HepG2 (cell line): ENCODE data around the gene MPC1. TPM values are rescaled to one million over a fixed set of nuclear protein-coding genes. Genes with fewer than 3 reads are reported as not detected.

Experiments used
- MEF2D ChIP-seq: sonication (generic); formaldehyde crosslinking; IDR thresholded peaks from 2 replicates; pipeline ENCODE4 v1.5.1; 2020; ENCODE audit warnings: mild to moderate bottlenecking, missing genetic modification reagents
- POLR2A ChIP-seq, 2 experiments: IDR thresholded peaks; 2 replicates each; pipeline ENCODE4 v1.6.1; 2011; ENCODE audit warnings: low read depth in 2 of 2, low read length in 2 of 2, mild to moderate bottlenecking in 1 of 2, moderate library complexity in 1 of 2; ENCODE audit not compliant: insufficient read depth in 1 of 2
- ZNF549 ChIP-seq: sonication (generic); formaldehyde crosslinking; IDR thresholded peaks from 2 replicates; pipeline ENCODE4 v1.5.0; 2020; ENCODE audit warnings: missing genetic modification reagents
- ZNF556 ChIP-seq: sonication (generic); formaldehyde crosslinking; IDR thresholded peaks from 2 replicates; pipeline ENCODE4 v1.4.0; 2020; ENCODE audit warnings: mild to moderate bottlenecking, missing genetic modification reagents, borderline replicate concordance
- ZNF737 ChIP-seq: sonication (generic); formaldehyde crosslinking; IDR thresholded peaks from 2 replicates; pipeline ENCODE4 v1.5.0; 2020; ENCODE audit warnings: missing genetic modification reagents, mild to moderate bottlenecking, borderline replicate concordance
- ZNF891 ChIP-seq: sonication (generic); formaldehyde crosslinking; IDR thresholded peaks from 2 replicates; pipeline ENCODE4 v1.5.0; 2020; ENCODE audit warnings: mild to moderate bottlenecking, missing genetic modification reagents
- polyA plus RNA-seq, 8 experiments: library from polyadenylated mRNA; depleted of rRNA in 3 of 8; stranded (reverse) in 7 of 8; unstranded in 1 of 8; fragments of >200 nt; fragmentation: Illumina TruSeq in 4 of 8; extraction: Trizol in 4 of 8; gene quantifications; 2 replicates each; pipeline versions ENCODE4 v1.2.1 to v1.2.3, GENCODE V29; 2011 to 2016; ENCODE audit warnings: low read depth in 4 of 8, missing spikeins in 1 of 8, mixed read lengths in 1 of 8; ENCODE audit not compliant: insufficient read depth in 1 of 8
- total RNA-seq, 5 experiments: library from RNA; depleted of rRNA; stranded (reverse); fragments of >200 nt; fragmentation: Illumina TruSeq; extraction: Trizol; gene quantifications; 2 replicates each; pipeline ENCODE4 v1.2.3, GENCODE V29; 2016; ENCODE audit warnings: low read depth in 1 of 5
- TF ChIP-seq, protein P1 (sequence below): sonication (generic); formaldehyde crosslinking; IDR thresholded peaks from 2 replicates; pipeline ENCODE4 v1.5.1; 2020; ENCODE audit warnings: mild to moderate bottlenecking, missing genetic modification reagents, moderate library complexity
- TF ChIP-seq, protein P2 (sequence below): IDR thresholded peaks from 2 replicates; pipeline ENCODE4 v1.6.1; 2012; ENCODE audit warnings: low read length, improper control_type of control experiment
- TF ChIP-seq, protein P3 (sequence below): sonication (generic); formaldehyde crosslinking; IDR thresholded peaks from 2 replicates; pipeline ENCODE4 v1.5.0; 2020; ENCODE audit warnings: missing genetic modification reagents
- TF ChIP-seq, protein P4 (sequence below): fragments of 450-650 bp; IDR thresholded peaks from 2 replicates; pipeline ENCODE4 v1.6.1; 2017; ENCODE audit warnings: mild to moderate bottlenecking
- TF ChIP-seq, protein P5 (sequence below): sonication (generic); formaldehyde crosslinking; IDR thresholded peaks from 2 replicates; pipeline ENCODE4 v1.5.0; 2020; ENCODE audit warnings: mild to moderate bottlenecking, missing genetic modification reagents, borderline replicate concordance

MPC1 gene
- total and polyA plus RNA-seq, 2 of the 13 experiments (the other 11 are each of a cell fraction or from before 2014, with no cell fraction given): 189 to 214 TPM

DNA sequence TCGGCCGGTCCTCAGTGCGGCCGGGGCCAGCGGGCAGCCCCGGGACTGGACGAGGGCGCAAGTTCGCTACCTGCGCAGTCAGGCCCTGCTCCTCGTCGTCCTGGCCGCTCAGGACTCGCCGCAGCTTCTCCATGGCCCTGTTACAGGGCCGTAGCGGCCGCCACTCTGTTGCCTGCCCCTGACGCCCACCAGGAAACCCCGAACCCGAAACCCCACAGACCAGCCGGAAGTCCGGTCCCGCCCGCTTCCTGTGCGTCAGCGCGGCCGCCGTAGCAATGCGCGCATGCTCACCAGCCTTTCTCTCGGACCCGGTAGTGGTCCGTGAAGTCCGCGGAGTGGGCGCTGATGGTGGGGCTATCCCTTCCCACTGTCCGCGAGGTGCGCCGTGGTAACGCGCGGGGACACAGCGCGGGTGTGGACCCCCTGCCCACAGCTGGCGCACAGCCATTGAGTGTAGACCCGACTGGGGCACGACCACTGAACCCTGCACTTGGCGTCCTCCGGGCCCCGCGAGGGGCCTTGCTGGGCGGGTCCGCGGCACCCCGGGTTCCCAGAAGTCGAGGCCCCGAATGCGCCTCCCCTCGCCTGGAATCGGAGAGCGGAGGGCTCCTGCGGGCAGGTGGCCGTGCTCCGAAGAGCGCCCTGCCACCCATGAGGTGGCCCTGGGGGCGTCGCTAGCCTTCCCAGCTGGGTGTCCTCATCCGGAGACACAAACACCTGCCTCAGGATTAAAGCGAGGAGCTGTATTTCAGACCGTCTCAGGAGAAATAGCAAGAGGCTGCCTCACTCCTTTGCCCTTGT lies 40.2 kb downstream of the MPC1 start, which contains the start of gene SFT2D1 (continued):
- TF ChIP-seq, protein P1, sequence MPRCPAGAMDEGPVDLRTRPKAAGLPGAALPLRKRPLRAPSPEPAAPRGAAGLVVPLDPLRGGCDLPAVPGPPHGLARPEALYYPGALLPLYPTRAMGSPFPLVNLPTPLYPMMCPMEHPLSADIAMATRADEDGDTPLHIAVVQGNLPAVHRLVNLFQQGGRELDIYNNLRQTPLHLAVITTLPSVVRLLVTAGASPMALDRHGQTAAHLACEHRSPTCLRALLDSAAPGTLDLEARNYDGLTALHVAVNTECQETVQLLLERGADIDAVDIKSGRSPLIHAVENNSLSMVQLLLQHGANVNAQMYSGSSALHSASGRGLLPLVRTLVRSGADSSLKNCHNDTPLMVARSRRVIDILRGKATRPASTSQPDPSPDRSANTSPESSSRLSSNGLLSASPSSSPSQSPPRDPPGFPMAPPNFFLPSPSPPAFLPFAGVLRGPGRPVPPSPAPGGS (CRISPR knock-in tag): peak; percentile 95
- TF ChIP-seq, protein P2, sequence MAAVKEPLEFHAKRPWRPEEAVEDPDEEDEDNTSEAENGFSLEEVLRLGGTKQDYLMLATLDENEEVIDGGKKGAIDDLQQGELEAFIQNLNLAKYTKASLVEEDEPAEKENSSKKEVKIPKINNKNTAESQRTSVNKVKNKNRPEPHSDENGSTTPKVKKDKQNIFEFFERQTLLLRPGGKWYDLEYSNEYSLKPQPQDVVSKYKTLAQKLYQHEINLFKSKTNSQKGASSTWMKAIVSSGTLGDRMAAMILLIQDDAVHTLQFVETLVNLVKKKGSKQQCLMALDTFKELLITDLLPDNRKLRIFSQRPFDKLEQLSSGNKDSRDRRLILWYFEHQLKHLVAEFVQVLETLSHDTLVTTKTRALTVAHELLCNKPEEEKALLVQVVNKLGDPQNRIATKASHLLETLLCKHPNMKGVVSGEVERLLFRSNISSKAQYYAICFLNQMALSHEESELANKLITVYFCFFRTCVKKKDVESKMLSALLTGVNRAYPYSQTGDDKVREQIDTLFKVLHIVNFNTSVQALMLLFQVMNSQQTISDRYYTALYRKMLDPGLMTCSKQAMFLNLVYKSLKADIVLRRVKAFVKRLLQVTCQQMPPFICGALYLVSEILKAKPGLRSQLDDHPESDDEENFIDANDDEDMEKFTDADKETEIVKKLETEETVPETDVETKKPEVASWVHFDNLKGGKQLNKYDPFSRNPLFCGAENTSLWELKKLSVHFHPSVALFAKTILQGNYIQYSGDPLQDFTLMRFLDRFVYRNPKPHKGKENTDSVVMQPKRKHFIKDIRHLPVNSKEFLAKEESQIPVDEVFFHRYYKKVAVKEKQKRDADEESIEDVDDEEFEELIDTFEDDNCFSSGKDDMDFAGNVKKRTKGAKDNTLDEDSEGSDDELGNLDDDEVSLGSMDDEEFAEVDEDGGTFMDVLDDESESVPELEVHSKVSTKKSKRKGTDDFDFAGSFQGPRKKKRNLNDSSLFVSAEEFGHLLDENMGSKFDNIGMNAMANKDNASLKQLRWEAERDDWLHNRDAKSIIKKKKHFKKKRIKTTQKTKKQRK: no peak
- TF ChIP-seq, protein P3, sequence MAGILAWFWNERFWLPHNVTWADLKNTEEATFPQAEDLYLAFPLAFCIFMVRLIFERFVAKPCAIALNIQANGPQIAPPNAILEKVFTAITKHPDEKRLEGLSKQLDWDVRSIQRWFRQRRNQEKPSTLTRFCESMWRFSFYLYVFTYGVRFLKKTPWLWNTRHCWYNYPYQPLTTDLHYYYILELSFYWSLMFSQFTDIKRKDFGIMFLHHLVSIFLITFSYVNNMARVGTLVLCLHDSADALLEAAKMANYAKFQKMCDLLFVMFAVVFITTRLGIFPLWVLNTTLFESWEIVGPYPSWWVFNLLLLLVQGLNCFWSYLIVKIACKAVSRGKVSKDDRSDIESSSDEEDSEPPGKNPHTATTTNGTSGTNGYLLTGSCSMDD: no peak
- peak; percentile 42; the same call in 1 of the 2 replicates for TF ChIP-seq ZNF549 (CRISPR knock-in tag)
- TF ChIP-seq, protein P4, sequence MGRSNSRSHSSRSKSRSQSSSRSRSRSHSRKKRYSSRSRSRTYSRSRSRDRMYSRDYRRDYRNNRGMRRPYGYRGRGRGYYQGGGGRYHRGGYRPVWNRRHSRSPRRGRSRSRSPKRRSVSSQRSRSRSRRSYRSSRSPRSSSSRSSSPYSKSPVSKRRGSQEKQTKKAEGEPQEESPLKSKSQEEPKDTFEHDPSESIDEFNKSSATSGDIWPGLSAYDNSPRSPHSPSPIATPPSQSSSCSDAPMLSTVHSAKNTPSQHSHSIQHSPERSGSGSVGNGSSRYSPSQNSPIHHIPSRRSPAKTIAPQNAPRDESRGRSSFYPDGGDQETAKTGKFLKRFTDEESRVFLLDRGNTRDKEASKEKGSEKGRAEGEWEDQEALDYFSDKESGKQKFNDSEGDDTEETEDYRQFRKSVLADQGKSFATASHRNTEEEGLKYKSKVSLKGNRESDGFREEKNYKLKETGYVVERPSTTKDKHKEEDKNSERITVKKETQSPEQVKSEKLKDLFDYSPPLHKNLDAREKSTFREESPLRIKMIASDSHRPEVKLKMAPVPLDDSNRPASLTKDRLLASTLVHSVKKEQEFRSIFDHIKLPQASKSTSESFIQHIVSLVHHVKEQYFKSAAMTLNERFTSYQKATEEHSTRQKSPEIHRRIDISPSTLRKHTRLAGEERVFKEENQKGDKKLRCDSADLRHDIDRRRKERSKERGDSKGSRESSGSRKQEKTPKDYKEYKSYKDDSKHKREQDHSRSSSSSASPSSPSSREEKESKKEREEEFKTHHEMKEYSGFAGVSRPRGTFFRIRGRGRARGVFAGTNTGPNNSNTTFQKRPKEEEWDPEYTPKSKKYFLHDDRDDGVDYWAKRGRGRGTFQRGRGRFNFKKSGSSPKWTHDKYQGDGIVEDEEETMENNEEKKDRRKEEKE: no peak
- peak; percentile 93; the same call in 1 of the 2 replicates for TF ChIP-seq MEF2D (CRISPR knock-in tag)
- TF ChIP-seq, protein P5, sequence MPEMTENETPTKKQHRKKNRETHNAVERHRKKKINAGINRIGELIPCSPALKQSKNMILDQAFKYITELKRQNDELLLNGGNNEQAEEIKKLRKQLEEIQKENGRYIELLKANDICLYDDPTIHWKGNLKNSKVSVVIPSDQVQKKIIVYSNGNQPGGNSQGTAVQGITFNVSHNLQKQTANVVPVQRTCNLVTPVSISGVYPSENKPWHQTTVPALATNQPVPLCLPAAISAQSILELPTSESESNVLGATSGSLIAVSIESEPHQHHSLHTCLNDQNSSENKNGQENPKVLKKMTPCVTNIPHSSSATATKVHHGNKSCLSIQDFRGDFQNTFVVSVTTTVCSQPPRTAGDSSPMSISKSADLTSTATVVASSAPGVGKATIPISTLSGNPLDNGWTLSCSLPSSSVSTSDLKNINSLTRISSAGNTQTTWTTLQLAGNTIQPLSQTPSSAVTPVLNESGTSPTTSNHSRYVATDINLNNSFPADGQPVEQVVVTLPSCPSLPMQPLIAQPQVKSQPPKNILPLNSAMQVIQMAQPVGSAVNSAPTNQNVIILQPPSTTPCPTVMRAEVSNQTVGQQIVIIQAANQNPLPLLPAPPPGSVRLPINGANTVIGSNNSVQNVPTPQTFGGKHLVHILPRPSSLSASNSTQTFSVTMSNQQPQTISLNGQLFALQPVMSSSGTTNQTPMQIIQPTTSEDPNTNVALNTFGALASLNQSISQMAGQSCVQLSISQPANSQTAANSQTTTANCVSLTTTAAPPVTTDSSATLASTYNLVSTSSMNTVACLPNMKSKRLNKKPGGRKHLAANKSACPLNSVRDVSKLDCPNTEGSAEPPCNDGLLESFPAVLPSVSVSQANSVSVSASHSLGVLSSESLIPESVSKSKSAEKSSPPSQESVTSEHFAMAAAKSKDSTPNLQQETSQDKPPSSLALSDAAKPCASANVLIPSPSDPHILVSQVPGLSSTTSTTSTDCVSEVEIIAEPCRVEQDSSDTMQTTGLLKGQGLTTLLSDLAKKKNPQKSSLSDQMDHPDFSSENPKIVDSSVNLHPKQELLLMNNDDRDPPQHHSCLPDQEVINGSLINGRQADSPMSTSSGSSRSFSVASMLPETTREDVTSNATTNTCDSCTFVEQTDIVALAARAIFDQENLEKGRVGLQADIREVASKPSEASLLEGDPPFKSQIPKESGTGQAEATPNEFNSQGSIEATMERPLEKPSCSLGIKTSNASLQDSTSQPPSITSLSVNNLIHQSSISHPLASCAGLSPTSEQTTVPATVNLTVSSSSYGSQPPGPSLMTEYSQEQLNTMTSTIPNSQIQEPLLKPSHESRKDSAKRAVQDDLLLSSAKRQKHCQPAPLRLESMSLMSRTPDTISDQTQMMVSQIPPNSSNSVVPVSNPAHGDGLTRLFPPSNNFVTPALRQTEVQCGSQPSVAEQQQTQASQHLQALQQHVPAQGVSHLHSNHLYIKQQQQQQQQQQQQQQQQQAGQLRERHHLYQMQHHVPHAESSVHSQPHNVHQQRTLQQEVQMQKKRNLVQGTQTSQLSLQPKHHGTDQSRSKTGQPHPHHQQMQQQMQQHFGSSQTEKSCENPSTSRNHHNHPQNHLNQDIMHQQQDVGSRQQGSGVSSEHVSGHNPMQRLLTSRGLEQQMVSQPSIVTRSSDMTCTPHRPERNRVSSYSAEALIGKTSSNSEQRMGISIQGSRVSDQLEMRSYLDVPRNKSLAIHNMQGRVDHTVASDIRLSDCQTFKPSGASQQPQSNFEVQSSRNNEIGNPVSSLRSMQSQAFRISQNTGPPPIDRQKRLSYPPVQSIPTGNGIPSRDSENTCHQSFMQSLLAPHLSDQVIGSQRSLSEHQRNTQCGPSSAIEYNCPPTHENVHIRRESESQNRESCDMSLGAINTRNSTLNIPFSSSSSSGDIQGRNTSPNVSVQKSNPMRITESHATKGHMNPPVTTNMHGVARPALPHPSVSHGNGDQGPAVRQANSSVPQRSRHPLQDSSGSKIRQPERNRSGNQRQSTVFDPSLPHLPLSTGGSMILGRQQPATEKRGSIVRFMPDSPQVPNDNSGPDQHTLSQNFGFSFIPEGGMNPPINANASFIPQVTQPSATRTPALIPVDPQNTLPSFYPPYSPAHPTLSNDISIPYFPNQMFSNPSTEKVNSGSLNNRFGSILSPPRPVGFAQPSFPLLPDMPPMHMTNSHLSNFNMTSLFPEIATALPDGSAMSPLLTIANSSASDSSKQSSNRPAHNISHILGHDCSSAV: no peak
- peak; percentile 94 to 98 for TF ChIP-seq POLR2A (IDR thresholded peaks at IDR 0.05; ENCODE audit: insufficient read depth in 1 of 2, low read depth in 2 of 2, low read length in 2 of 2)
- peak; percentile 60; the same call in 1 of the 2 replicates for TF ChIP-seq ZNF556
- peak; percentile 95 for TF ChIP-seq ZNF891 (CRISPR knock-in tag)
- peak; percentile 90; the same call in 1 of the 2 replicates for TF ChIP-seq ZNF737
